ENCODE measurements around the gene NEK1.

GRCh38 chr4:169644802-169645201 lies 32.4 kb upstream of the NEK1 start:
- no peak for TF ChIP-seq POLR2A (IDR thresholded peaks at IDR 0.05)
- no peak for TF ChIP-seq CTCF (IDR thresholded peaks at IDR 0.05)
